ENCODE measurements around the gene CD200. TPM values are rescaled to one million over a fixed set of nuclear protein-coding genes. Genes with fewer than 3 reads are reported as not detected.

Gene CD200
- total and polyA plus RNA-seq, 8 donors, result 6.6 to 58.0 (median 50.2) TPM

DNA sequence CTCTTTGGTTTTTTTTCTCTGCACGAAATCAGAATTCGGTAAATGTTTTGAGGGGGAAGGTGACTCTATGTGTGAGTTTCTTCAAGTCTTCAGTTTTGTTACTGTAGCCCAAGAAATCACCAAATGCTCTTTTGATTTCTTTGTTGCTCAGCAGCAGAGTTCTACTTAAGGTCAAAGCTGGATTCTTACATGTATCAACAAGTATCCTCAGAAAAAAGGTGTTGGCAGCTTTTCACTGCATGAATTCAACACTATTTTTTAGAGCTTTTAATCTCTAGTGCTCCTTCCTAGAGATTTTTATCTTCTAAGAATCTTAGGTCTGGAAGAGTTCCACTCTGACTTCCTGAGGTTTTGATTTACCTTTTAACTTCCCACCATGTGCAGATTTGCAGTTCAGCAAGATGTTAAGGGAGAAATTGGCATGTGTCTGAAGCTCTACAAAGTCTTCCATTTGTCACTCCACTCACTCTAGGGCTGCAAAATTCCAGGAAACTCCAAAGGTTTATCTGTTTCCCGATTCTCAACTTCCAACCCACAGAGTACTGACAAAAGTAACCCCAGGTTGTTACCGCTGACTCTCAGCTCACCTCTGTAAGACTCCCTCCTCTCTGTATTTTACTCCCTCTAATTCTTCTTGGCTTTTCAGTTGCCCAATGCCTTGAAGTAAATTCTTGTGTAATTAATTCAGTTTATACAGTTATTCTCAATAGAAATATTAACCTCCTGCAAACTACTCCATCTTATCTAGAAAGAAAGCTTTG lies 13.3 kb upstream of the CD200 start:
- no peaks in the 10 kb centered on the region for H3K27me3 ChIP-seq
- no peaks in the 10 kb centered on the region for H3K36me3 ChIP-seq
- H3K9me3 ChIP-seq, result peaks cover 0 to 9% of the 10 kb centered on the region in 2 donors
- H3K4me3 ChIP-seq, result no peak overlapping the region
- H3K4me1 ChIP-seq, result peaks cover 0 to 8% of the 10 kb centered on the region in 2 donors
- TF ChIP-seq, protein P1, sequence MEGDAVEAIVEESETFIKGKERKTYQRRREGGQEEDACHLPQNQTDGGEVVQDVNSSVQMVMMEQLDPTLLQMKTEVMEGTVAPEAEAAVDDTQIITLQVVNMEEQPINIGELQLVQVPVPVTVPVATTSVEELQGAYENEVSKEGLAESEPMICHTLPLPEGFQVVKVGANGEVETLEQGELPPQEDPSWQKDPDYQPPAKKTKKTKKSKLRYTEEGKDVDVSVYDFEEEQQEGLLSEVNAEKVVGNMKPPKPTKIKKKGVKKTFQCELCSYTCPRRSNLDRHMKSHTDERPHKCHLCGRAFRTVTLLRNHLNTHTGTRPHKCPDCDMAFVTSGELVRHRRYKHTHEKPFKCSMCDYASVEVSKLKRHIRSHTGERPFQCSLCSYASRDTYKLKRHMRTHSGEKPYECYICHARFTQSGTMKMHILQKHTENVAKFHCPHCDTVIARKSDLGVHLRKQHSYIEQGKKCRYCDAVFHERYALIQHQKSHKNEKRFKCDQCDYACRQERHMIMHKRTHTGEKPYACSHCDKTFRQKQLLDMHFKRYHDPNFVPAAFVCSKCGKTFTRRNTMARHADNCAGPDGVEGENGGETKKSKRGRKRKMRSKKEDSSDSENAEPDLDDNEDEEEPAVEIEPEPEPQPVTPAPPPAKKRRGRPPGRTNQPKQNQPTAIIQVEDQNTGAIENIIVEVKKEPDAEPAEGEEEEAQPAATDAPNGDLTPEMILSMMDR (IDR thresholded peaks at IDR 0.05), result no peak
- DNase-seq, result no peak
- intact Hi-C loops (cut with DNase I), result no loop called here
- ATAC-seq, result peak; percentile 14
- H3K27ac ChIP-seq, result no peak overlapping the region

DNA sequence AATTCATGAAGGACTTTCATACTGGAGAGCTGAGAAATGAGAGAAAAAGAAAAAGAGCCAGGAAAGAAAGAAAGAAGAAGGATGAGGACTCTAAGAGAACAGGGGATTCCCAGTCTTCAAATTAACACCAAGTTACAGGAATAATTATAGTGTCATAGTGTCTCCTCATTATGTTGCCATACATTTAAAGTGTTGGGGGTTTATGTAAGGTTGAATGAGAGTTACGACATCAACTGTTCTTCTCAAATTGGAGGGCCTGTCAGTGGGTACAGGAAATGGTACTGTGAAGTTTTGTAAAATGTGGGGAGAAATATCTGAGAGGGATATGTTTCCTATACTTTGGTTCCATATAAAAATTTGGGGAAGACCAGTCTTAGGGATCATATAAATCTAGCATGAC lies 12.3 kb upstream of the CD200 start:
- H3K4me3 ChIP-seq, result no peak overlapping the region
- H3K9me3 ChIP-seq, result peaks cover 0 to 9% of the 10 kb centered on the region in 2 donors
- TF ChIP-seq, protein P1 (IDR thresholded peaks at IDR 0.05), result no peak
- H3K36me3 ChIP-seq, result no peaks in the 10 kb centered on the region
- H3K4me1 ChIP-seq, result peaks cover 0 to 8% of the 10 kb centered on the region in 2 donors
- ATAC-seq (no peak), DNase-seq (no peak)
- no peaks in the 10 kb centered on the region for H3K27me3 ChIP-seq
- H3K27ac ChIP-seq, result no peak overlapping the region
- intact Hi-C loops (cut with DNase I), result no loop called here

DNA sequence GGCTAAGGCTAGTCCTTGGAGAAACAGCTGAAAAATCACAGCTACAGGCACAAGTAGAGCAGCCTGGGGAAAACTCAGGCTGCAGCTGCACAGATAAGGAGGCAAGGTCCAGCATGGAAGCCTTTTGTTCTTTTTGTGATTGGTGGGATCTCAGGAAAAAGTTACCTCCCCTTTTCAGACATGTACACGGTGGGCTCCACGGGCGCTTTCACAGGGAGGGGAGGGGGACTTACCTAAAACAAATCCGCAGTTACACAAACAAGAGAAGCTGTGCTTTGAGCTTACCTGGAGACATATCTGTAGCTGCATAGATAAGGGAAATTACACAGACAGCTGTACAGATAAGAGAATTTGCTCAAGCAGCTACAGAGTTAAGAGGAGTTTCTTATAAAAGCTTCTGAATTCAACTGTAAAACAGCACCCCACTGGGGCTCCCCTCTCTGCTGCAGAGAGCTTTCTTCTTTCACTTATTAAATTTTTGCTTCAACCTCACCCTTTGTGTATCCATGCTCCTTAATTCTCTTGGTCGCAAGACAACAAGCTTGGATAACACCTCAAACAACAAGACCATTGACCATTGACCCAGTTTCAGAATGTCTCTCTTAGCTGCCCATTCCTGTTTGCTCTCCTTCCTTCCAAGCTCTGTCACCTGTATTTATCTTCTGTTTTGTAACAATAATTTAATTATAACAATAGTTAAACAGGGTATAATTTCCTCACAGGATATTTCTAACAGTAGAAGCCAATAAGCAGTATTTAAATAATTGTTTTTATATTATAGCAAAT lies 10.9 kb upstream of the CD200 start:
- Histone ChIP-seq H3K27me3 (no peaks in the 10 kb centered on the region), H3K36me3 (no peaks in the 10 kb centered on the region), H3K4me3 (no peak overlapping the region), H3K9me3 (no peaks in the 10 kb centered on the region), H3K4me1 (peaks cover 0 to 8% of the 10 kb centered on the region in 2 donors), H3K27ac (no peak overlapping the region)
- intact Hi-C loops (cut with DNase I), result no loop called here
- TF ChIP-seq, protein P1 (IDR thresholded peaks at IDR 0.05), result no peak
- ATAC-seq (peak; percentile 29), DNase-seq (no peak)

DNA sequence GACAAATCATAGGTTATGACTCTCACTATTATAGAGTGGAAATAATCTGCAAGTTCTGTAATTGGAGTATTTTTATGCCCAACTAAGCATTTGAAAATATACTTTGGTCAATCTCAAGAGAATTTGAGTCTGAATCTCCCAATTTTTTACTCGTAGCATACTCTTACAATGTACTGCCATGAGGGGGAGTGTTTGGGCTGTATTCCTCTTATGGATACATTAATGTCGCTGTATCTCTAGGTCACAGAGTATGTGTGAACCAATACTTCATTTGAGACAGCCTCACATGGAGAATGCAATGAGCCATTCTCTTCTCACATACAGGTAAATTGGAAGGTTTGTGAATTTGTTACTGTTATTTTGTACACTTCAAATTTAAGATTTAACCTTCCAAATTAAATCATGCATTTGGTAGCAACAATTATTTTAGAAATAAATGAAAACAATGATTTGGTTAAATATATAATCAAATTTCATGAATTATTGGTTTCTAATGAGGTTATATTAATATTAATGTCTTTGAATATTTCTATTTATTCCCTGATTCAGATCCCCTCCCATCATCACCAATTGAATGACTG lies 5.5 kb upstream of the CD200 start:
- H3K27ac ChIP-seq, result no peak overlapping the region
- H3K36me3 ChIP-seq, result no peaks in the 10 kb centered on the region
- TF ChIP-seq, protein P1 (IDR thresholded peaks at IDR 0.05), result peak; percentile 43 to 74
- no peaks in the 10 kb centered on the region for H3K9me3 ChIP-seq
- ATAC-seq, result peak; percentile 99
- peak in 1 of 4 donors; percentile 72 for DNase-seq
- peaks cover 0 to 7% of the 10 kb centered on the region in 2 donors for H3K27me3 ChIP-seq
- peaks cover 0 to under 1% of the 10 kb centered on the region in 2 donors for H3K4me1 ChIP-seq
- no peak overlapping the region for H3K4me3 ChIP-seq
- intact Hi-C loops (cut with DNase I), result loop anchor here in 1 of 2 donors (5.0 kb wide), 1 partner anchor 195 kb away; no protein-coding TSS in a partner anchor

DNA sequence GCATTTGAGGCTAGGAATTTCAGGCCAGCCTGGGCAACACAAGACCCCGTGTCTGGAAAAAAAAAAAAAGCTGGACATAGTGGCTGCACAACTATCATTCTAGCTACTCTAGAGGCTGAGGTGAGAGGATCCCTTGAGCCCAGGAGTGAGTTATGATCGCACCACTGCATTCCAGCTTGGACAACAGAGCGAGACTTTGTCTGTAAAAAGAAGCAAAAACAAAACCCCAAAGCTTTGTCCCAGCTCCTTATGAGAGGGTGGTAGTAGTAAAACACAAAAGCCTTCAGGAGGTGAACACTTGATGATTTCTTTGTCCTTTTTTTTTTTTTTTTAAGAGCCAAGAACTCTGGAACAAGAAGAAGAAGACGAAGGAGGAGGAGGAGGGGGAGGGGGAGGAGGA lies 1.1 kb upstream of the CD200 start:
- intact Hi-C loops (cut with DNase I), result no loop called here
- Histone ChIP-seq H3K27me3 (peaks cover 8 to 27% of the 10 kb centered on the region in 2 donors), H3K9me3 (no peaks in the 10 kb centered on the region), H3K4me3 (no peak overlapping the region), H3K27ac (no peak overlapping the region), H3K36me3 (no peaks in the 10 kb centered on the region), H3K4me1 (peaks cover 8 to 17% of the 10 kb centered on the region in 2 donors)
- ATAC-seq (no peak), DNase-seq (no peak)
- TF ChIP-seq, protein P1 (IDR thresholded peaks at IDR 0.05), result no peak
